ENCODE measurements around the gene TMEM132A.

TMEM132A gene

GRCh38 chr11:60954421-60954820 lies 30.2 kb downstream of the TMEM132A start:
- no peak for TF ChIP-seq MAX (IDR thresholded peaks at IDR 0.05; ENCODE audit: low read depth, low read length)
- TF ChIP-seq CTCF (IDR thresholded peaks at IDR 0.05; ENCODE audit: low read depth, low read length), result no peak
- no peak for TF ChIP-seq MYC (IDR thresholded peaks at IDR 0.05; ENCODE audit: low read depth, low read length)
- no peak for TF ChIP-seq POLR2A (IDR thresholded peaks at IDR 0.05; ENCODE audit: extremely low read depth, insufficient read length)
- DNase-seq (ENCODE audit: low read depth), result peak; percentile 42
- H3K4me3 ChIP-seq (ENCODE audit: low read depth, low read length), result no peak overlapping the region

GRCh38 chr11:60955571-60955970 lies 31.3 kb downstream of the TMEM132A start:
- no peak for DNase-seq (ENCODE audit: low read depth)
- no peak for TF ChIP-seq POLR2A (IDR thresholded peaks at IDR 0.05; ENCODE audit: extremely low read depth, insufficient read length)
- TF ChIP-seq CTCF (IDR thresholded peaks at IDR 0.05; ENCODE audit: low read depth, low read length), result no peak
- no peak for TF ChIP-seq MYC (IDR thresholded peaks at IDR 0.05; ENCODE audit: low read depth, low read length)
- no peak for TF ChIP-seq MAX (IDR thresholded peaks at IDR 0.05; ENCODE audit: low read depth, low read length)
- H3K4me3 ChIP-seq (ENCODE audit: low read depth, low read length), result no peak overlapping the region

- no peak for TF ChIP-seq MAX (IDR thresholded peaks at IDR 0.05; ENCODE audit: low read depth, low read length)
- TF ChIP-seq MYC (IDR thresholded peaks at IDR 0.05; ENCODE audit: low read depth, low read length), result no peak
- TF ChIP-seq POLR2A (IDR thresholded peaks at IDR 0.05; ENCODE audit: extremely low read depth, insufficient read length), result no peak
- TF ChIP-seq CTCF (IDR thresholded peaks at IDR 0.05; ENCODE audit: low read depth, low read length), result no peak
- no peak for DNase-seq (ENCODE audit: low read depth)
- no peak overlapping the region for H3K4me3 ChIP-seq (ENCODE audit: low read depth, low read length)
These were observed 32.9 kb downstream of the TMEM132A start for GRCh38 chr11:60957188-60957587.

DNA sequence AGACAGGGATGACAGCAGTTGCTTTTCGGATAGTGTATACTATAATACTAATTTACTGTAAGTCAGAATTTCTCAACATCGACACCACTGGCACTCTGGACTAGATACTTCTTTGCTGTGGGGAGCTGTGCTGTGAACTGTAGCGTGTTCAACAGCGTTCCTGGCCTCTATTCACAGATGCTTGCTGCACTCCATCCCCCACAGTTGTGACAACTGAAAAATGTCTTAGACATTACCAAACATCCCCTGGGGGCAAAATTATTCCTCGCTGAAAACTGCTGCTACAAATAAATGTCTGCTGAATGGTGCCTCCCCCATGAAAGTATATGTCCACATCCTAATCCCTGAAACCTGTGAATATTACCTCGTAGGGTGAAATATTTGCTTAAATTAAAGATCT lies 35.2 kb downstream of the TMEM132A start:
- no peak for DNase-seq (ENCODE audit: low read depth)

GRCh38 chr11:60960405-60960804 lies 36.1 kb downstream of the TMEM132A start:
- TF ChIP-seq POLR2A (IDR thresholded peaks at IDR 0.05; ENCODE audit: extremely low read depth, insufficient read length), result no peak
- no peak for TF ChIP-seq MYC (IDR thresholded peaks at IDR 0.05; ENCODE audit: low read depth, low read length)
- TF ChIP-seq CTCF (IDR thresholded peaks at IDR 0.05; ENCODE audit: low read depth, low read length), result no peak
- TF ChIP-seq MAX (IDR thresholded peaks at IDR 0.05; ENCODE audit: low read depth, low read length), result no peak
- DNase-seq (ENCODE audit: low read depth), result no peak
- no peak overlapping the region for H3K4me3 ChIP-seq (ENCODE audit: low read depth, low read length)

More for the DNA sequence above, 35.2 kb downstream of the TMEM132A start:
- H3K4me3 ChIP-seq (ENCODE audit: low read depth, low read length), result no peak overlapping the region
- no peak for TF ChIP-seq CTCF (IDR thresholded peaks at IDR 0.05; ENCODE audit: low read depth, low read length)
- TF ChIP-seq POLR2A (IDR thresholded peaks at IDR 0.05; ENCODE audit: extremely low read depth, insufficient read length), result no peak
- no peak for TF ChIP-seq MAX (IDR thresholded peaks at IDR 0.05; ENCODE audit: low read depth, low read length)
- TF ChIP-seq MYC (IDR thresholded peaks at IDR 0.05; ENCODE audit: low read depth, low read length), result no peak

DNA sequence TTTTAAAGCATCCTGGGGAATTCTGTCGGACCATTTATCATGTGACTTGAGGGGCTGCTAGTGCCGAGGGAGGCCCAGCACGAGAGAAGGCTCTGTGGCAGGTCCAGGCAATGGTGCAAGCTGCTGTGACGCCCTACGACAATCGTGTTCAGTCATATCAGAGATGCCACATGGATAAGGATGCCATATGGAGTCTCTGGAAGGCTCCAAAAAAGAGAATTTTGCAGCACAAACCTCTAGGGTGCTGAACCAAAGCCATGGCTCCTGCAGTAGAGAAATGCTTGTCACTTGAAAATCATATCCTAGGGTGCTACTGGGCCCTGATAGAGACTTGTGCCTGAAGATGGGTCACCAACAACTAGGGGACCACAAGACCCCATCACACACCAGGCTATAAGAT lies 40.5 kb downstream of the TMEM132A start:
- no peak overlapping the region for H3K4me3 ChIP-seq (ENCODE audit: low read depth, low read length)
- TF ChIP-seq POLR2A (IDR thresholded peaks at IDR 0.05; ENCODE audit: extremely low read depth, insufficient read length), result no peak
- no peak for TF ChIP-seq CTCF (IDR thresholded peaks at IDR 0.05; ENCODE audit: low read depth, low read length)
- no peak for TF ChIP-seq MYC (IDR thresholded peaks at IDR 0.05; ENCODE audit: low read depth, low read length)
- no peak for TF ChIP-seq MAX (IDR thresholded peaks at IDR 0.05; ENCODE audit: low read depth, low read length)
- DNase-seq (ENCODE audit: low read depth), result no peak

All from NB4 (cell line).